Esophagus muscularis mucosa (tissue), 3 donors: ENCODE data around the gene PRPF18.

Experiments used
- POLR2AphosphoS5 ChIP-seq, 2 donors: sonication (generic); formaldehyde crosslinking; IDR thresholded peaks; one replicate each; pipeline ENCODE4 v1.6.1; 2017; ENCODE audit warnings: antibody characterized with exemption in 2 of 2
- TF ChIP-seq, protein P1 (sequence below), 3 experiments: fragments of 200-600 bp in 2 of 3; fragments of 450-650 bp in 1 of 3; sonication (generic) in 2 of 3; IDR thresholded peaks; one replicate each; pipeline ENCODE4 v1.5.1; 2017 to 2019; ENCODE audit warnings: antibody characterized with exemption in 3 of 3, mild to moderate bottlenecking in 2 of 3, moderate library complexity in 1 of 3

DNA sequence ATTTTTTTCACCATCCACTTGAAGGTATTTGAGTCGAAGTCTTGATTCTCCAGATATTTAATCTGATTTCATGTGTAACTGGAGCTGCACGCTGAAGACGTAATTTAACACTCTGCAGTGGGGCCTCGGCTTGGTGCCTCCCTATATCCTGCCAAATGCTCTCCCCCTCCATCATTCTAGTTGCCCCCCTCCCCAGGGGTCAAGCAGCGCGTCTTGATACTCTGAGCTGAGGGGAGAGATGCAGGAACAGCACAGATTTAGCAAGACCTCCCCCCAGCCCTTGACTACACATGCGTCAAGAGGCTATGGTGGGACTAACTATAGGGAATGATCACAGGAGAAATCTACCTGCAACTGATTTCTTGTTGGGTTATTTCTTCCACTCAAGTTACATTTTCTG lies 85.8 kb downstream of the PRPF18 start:
- TF ChIP-seq, protein P1, sequence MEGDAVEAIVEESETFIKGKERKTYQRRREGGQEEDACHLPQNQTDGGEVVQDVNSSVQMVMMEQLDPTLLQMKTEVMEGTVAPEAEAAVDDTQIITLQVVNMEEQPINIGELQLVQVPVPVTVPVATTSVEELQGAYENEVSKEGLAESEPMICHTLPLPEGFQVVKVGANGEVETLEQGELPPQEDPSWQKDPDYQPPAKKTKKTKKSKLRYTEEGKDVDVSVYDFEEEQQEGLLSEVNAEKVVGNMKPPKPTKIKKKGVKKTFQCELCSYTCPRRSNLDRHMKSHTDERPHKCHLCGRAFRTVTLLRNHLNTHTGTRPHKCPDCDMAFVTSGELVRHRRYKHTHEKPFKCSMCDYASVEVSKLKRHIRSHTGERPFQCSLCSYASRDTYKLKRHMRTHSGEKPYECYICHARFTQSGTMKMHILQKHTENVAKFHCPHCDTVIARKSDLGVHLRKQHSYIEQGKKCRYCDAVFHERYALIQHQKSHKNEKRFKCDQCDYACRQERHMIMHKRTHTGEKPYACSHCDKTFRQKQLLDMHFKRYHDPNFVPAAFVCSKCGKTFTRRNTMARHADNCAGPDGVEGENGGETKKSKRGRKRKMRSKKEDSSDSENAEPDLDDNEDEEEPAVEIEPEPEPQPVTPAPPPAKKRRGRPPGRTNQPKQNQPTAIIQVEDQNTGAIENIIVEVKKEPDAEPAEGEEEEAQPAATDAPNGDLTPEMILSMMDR (IDR thresholded peaks at IDR 0.05): no peak
- no peak for TF ChIP-seq POLR2AphosphoS5 (IDR thresholded peaks at IDR 0.05)
